H1 (cell line): Measurements from ENCODE around the gene DHX9.
"Not testable (repeated sequence)": the region's sequence is repeated elsewhere in the genome, so short reads cannot be mapped to it uniquely, and the experiment has no call there.

Source experiments
- BRCA1 ChIP-seq: IDR thresholded peaks from 2 replicates; pipeline ENCODE4 v1.6.1; 2012; ENCODE audit warnings: low read depth, low read length, improper control_type of control experiment
- CBX8 ChIP-seq: fragments of 300-800, 300-1000 bp; sonication (generic); IDR thresholded peaks from 2 replicates; pipeline ENCODE4 v1.7.1; 2016; ENCODE audit warnings: low read depth, low read length, borderline replicate concordance
- E2F6 ChIP-seq: IDR thresholded peaks from 2 replicates; pipeline ENCODE4 v1.6.1; 2012; ENCODE audit warnings: inconsistent platforms
- EP300 ChIP-seq, 2 experiments: IDR thresholded peaks; 1 replicate in 1 of 2; 2 replicates in 1 of 2; pipeline ENCODE4 v1.6.1; 2011 to 2012; ENCODE audit warnings: low read depth in 2 of 2, low read length in 2 of 2, mild to moderate bottlenecking in 2 of 2, borderline replicate concordance in 1 of 2, inconsistent platforms in 1 of 2, moderate library complexity in 1 of 2
- FOSL1 ChIP-seq: IDR thresholded peaks from 2 replicates; pipeline ENCODE4 v1.6.1; 2011; ENCODE audit warnings: mild to moderate bottlenecking, low read depth, low read length, moderate library complexity; ENCODE audit not compliant: insufficient read depth
- GABPA ChIP-seq: IDR thresholded peaks from 2 replicates; pipeline ENCODE4 v1.6.1; 2011; ENCODE audit warnings: mild to moderate bottlenecking, low read length, moderate library complexity, borderline replicate concordance; ENCODE audit not compliant: insufficient read depth
- POLR2A ChIP-seq, 2 experiments: IDR thresholded peaks; 1 replicate in 1 of 2; 2 replicates in 1 of 2; pipeline ENCODE4 v1.6.1; 2011; ENCODE audit warnings: low read depth in 2 of 2, low read length in 2 of 2, mild to moderate bottlenecking in 2 of 2; ENCODE audit errors: control extremely low read depth in 1 of 2
- RAD21 ChIP-seq, 2 experiments: IDR thresholded peaks in 1 of 2; conservative IDR thresholded peaks in 1 of 2; 2 replicates each; pipeline ENCODE4 v1.6.1; 2011; ENCODE audit warnings: low read depth in 2 of 2, low read length in 2 of 2, improper control_type of control experiment in 1 of 2, inconsistent platforms in 1 of 2, mild to moderate bottlenecking in 1 of 2, moderate library complexity in 1 of 2
- RFX5 ChIP-seq: IDR thresholded peaks from 2 replicates; pipeline ENCODE4 v1.6.1; 2011; ENCODE audit warnings: low read depth, low read length, improper control_type of control experiment, borderline replicate concordance
- SUZ12 ChIP-seq: fragments of 200-600 bp; sonication (generic); IDR thresholded peaks from 2 replicates; pipeline ENCODE4 v1.6.1; 2012; ENCODE audit warnings: mild to moderate bottlenecking, inconsistent platforms, low read length, moderate library complexity, mixed read lengths
- TAF1 ChIP-seq: IDR thresholded peaks from 2 replicates; pipeline ENCODE4 v1.6.1; 2011; ENCODE audit warnings: mild to moderate bottlenecking, low read depth, low read length
- ZNF274 ChIP-seq: IDR thresholded peaks from 2 replicates; pipeline ENCODE4 v1.7.0; 2012; ENCODE audit warnings: low read length, borderline replicate concordance; ENCODE audit errors: extremely low read depth
- TF ChIP-seq, protein P1 (sequence below), 3 experiments: IDR thresholded peaks; 1 replicate in 2 of 3; 2 replicates in 1 of 3; pipeline versions ENCODE4 v1.5.1 to v1.6.1; 2011; ENCODE audit warnings: low read length in 3 of 3, mild to moderate bottlenecking in 3 of 3, inconsistent platforms in 2 of 3, low read depth in 1 of 3, moderate library complexity in 1 of 3; ENCODE audit not compliant: insufficient read depth in 1 of 3; ENCODE audit errors: control extremely low read depth in 1 of 3

- TF ChIP-seq, protein P1, sequence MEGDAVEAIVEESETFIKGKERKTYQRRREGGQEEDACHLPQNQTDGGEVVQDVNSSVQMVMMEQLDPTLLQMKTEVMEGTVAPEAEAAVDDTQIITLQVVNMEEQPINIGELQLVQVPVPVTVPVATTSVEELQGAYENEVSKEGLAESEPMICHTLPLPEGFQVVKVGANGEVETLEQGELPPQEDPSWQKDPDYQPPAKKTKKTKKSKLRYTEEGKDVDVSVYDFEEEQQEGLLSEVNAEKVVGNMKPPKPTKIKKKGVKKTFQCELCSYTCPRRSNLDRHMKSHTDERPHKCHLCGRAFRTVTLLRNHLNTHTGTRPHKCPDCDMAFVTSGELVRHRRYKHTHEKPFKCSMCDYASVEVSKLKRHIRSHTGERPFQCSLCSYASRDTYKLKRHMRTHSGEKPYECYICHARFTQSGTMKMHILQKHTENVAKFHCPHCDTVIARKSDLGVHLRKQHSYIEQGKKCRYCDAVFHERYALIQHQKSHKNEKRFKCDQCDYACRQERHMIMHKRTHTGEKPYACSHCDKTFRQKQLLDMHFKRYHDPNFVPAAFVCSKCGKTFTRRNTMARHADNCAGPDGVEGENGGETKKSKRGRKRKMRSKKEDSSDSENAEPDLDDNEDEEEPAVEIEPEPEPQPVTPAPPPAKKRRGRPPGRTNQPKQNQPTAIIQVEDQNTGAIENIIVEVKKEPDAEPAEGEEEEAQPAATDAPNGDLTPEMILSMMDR (IDR thresholded peaks at IDR 0.05; ENCODE audit: control extremely low read depth in 1 of 3, insufficient read depth in 1 of 3, low read depth in 1 of 3, low read length in 3 of 3) = not testable (repeated sequence)
- TF ChIP-seq POLR2A (IDR thresholded peaks at IDR 0.05; ENCODE audit: control extremely low read depth in 1 of 2, low read depth in 2 of 2, low read length in 2 of 2); SUZ12; CBX8; TAF1; GABPA; RAD21 (IDR thresholded peaks at IDR 0.05 in 1 of 2, conservative IDR thresholded peaks at IDR 0.05 in 1 of 2; ENCODE audit: low read depth in 2 of 2, low read length in 2 of 2); EP300 (IDR thresholded peaks at IDR 0.05; ENCODE audit: borderline replicate concordance in 1 of 2, low read depth in 2 of 2, low read length in 2 of 2); E2F6; BRCA1; ZNF274; FOSL1; RFX5: not testable (repeated sequence)
These were observed 62.8 kb downstream of the DHX9 start for GRCh38 chr1:182901946-182902345.
